Epithelial cell of esophagus (primary cell): ENCODE data around the gene NFATC1.
A peak's percentile ranks its signal among the peaks of the same experiment; 100 is the strongest.

Source experiments
- DNase-seq: peaks from one replicate; pipeline ENCODE4 v3.0.0; 2010; ENCODE audit warnings: low read depth
- H3K4me3 ChIP-seq: 2 replicates; pipeline ENCODE4 v1.5.1; 2011; ENCODE audit warnings: mild to moderate bottlenecking, low read length, control low read depth
- CTCF ChIP-seq: IDR thresholded peaks from 2 replicates; pipeline ENCODE4 v1.5.1; 2011; ENCODE audit warnings: low read depth, mild to moderate bottlenecking, low read length, control low read depth, inconsistent platforms; ENCODE audit not compliant: insufficient read depth; ENCODE audit errors: missing control alignments

Gene NFATC1

GRCh38 chr18:79389689-79390088 is 6.0 kb upstream of the NFATC1 start:
- H3K4me3 ChIP-seq, result no peak overlapping the region

GRCh38 chr18:79392226-79392625 is 3.5 kb upstream of the NFATC1 start:
- H3K4me3 ChIP-seq, result no peak overlapping the region
- TF ChIP-seq CTCF, result no peak
- no peak for DNase-seq

More at GRCh38 chr18:79389689-79390088, 6.0 kb upstream of the NFATC1 start:
- no peak for DNase-seq
- no peak for TF ChIP-seq CTCF

GRCh38 chr18:79393181-79393634 is 2.5 kb upstream of the NFATC1 start:
- no peak for TF ChIP-seq CTCF
- H3K4me3 ChIP-seq, result no peak overlapping the region

GRCh38 chr18:79393635-79394533 is 1.8 kb upstream of the NFATC1 start:
- H3K4me3 ChIP-seq, result peak overlapping the region; percentile 36
- DNase-seq, result peak; percentile 63
- TF ChIP-seq CTCF, result no peak

More at GRCh38 chr18:79393181-79393634, 2.5 kb upstream of the NFATC1 start:
- peak; percentile 3 for DNase-seq

- peak; percentile 33 for DNase-seq
- H3K4me3 ChIP-seq, result peak overlapping the region; percentile 8
- no peak for TF ChIP-seq CTCF
These were observed 1.0 kb upstream of the NFATC1 start for GRCh38 chr18:79394534-79395307.

GRCh38 chr18:79395308-79395640 is 456 bp upstream of the NFATC1 start:
- no peak for TF ChIP-seq CTCF
- H3K4me3 ChIP-seq, result no peak overlapping the region
- DNase-seq, result no peak
